WTC11 (cell line): ENCODE measurements around the gene MID1. TPM values are rescaled to one million over a fixed set of nuclear protein-coding genes. Genes with fewer than 3 reads are reported as not detected.

Experiments
- ATAC-seq: fragments of 200-7000 bp; cut with Tn5 transposase; 2 replicates; pipeline ENCODE4 v1.10.0; 2021; ENCODE audit warnings: mild to moderate bottlenecking, moderate library complexity
- CTCF ChIA-PET: fragments of 300-600 bp; sonication (Branson Sonifier 250); formaldehyde crosslinking; loops from one replicate; lab custom pipeline; 2021; ENCODE audit warnings: antibody characterized with exemption; lab: Charles Lee
- POLR2A ChIA-PET: fragments of 350-600 bp; sonication (Branson Sonifier 250); formaldehyde crosslinking; loops from one replicate; lab custom pipeline; 2021; ENCODE audit warnings: antibody characterized with exemption; lab: Charles Lee
- DNase-seq: peaks from one replicate; pipeline ENCODE4 v3.0.0; 2021; ENCODE audit warnings: low spot score
- H3K27ac Mint-ChIP-seq: 2 replicates; pipeline ENCODE4 v1.8.0; 2021; ENCODE audit warnings: mixed read lengths
- H3K27me3 Mint-ChIP-seq: 2 replicates; pipeline ENCODE4 v1.8.0; 2021; ENCODE audit warnings: low read depth, mild to moderate bottlenecking, moderate library complexity, mixed read lengths
- H3K36me3 Mint-ChIP-seq: 2 replicates; pipeline ENCODE4 v1.8.0; 2021; ENCODE audit warnings: mixed read lengths
- H3K4me1 Mint-ChIP-seq: 2 replicates; pipeline ENCODE4 v1.8.0; 2022; ENCODE audit warnings: mixed read lengths
- H3K4me3 Mint-ChIP-seq: 2 replicates; pipeline ENCODE4 v1.8.0; 2021; ENCODE audit warnings: mild to moderate bottlenecking, moderate library complexity, mixed read lengths
- H3K9me3 Mint-ChIP-seq: 2 replicates; pipeline ENCODE4 v1.8.0; 2021; ENCODE audit warnings: mixed read lengths
- ATF1 ChIP-seq: sonication (generic); formaldehyde crosslinking; IDR thresholded peaks from 2 replicates; pipeline ENCODE4 v1.8.1; 2023; ENCODE audit warnings: mild to moderate bottlenecking, moderate library complexity, missing genetic modification reagents
- CBFB ChIP-seq: sonication (generic); formaldehyde crosslinking; IDR thresholded peaks from 2 replicates; pipeline ENCODE4 v1.8.1; 2022; ENCODE audit warnings: mild to moderate bottlenecking, low read depth, missing genetic modification reagents
- CTCF ChIP-seq: fragments of 200-600 bp; IDR thresholded peaks from 2 replicates; pipeline ENCODE4 v1.8.0; 2022; ENCODE audit warnings: antibody characterized with exemption
- E2F1 ChIP-seq: sonication (generic); formaldehyde crosslinking; IDR thresholded peaks from 2 replicates; pipeline ENCODE4 v1.8.0; 2022; ENCODE audit warnings: mild to moderate bottlenecking, missing genetic modification reagents
- ERG ChIP-seq: fragments of 250-450 bp; sonication (Bioruptor Pico); IDR thresholded peaks from 2 replicates; pipeline ENCODE4 v1.8.0; 2021; ENCODE audit warnings: mild to moderate bottlenecking
- FOXP1 ChIP-seq: sonication (generic); formaldehyde crosslinking; IDR thresholded peaks from 2 replicates; pipeline ENCODE4 v1.8.0; 2022; ENCODE audit warnings: missing genetic modification reagents, mild to moderate bottlenecking, moderate library complexity, borderline replicate concordance
- JUN ChIP-seq: sonication (generic); formaldehyde crosslinking; IDR thresholded peaks from 2 replicates; pipeline ENCODE4 v1.8.0; 2023; ENCODE audit warnings: mild to moderate bottlenecking, missing genetic modification reagents
- MXD4 ChIP-seq: fragments of 250-450 bp; sonication (Bioruptor Pico); IDR thresholded peaks from 2 replicates; pipeline ENCODE4 v1.8.0; 2021; ENCODE audit warnings: mild to moderate bottlenecking, moderate library complexity, borderline replicate concordance
- NFATC4 ChIP-seq: fragments of 250-450 bp; sonication (Bioruptor Pico); IDR thresholded peaks from 2 replicates; pipeline ENCODE4 v1.9.0; 2021; ENCODE audit warnings: mild to moderate bottlenecking
- NR2C2 ChIP-seq: sonication (generic); formaldehyde crosslinking; IDR thresholded peaks from 2 replicates; pipeline ENCODE4 v1.8.0; 2022; ENCODE audit warnings: mild to moderate bottlenecking, missing genetic modification reagents
- NR3C1 ChIP-seq: sonication (generic); formaldehyde crosslinking; conservative IDR thresholded peaks from 2 replicates; pipeline ENCODE4 v1.8.1; 2023; ENCODE audit warnings: low read depth, mild to moderate bottlenecking, missing genetic modification reagents
- OVOL2 ChIP-seq: fragments of 250-450 bp; sonication (Bioruptor Pico); IDR thresholded peaks from 2 replicates; pipeline ENCODE4 v1.9.0; 2021; ENCODE audit warnings: mild to moderate bottlenecking, borderline replicate concordance
- RORB ChIP-seq: fragments of 250-450 bp; sonication (Bioruptor Pico); IDR thresholded peaks from 2 replicates; pipeline ENCODE4 v1.9.0; 2021; ENCODE audit warnings: mild to moderate bottlenecking
- TCF7 ChIP-seq: sonication (generic); formaldehyde crosslinking; IDR thresholded peaks from 2 replicates; pipeline ENCODE4 v1.8.0; 2022; ENCODE audit warnings: mild to moderate bottlenecking, low read depth, missing genetic modification reagents, moderate library complexity
- ZNF219 ChIP-seq: sonication (generic); formaldehyde crosslinking; IDR thresholded peaks from 2 replicates; pipeline ENCODE4 v1.8.0; 2023; ENCODE audit warnings: missing genetic modification reagents, mild to moderate bottlenecking, borderline replicate concordance
- ZNF396 ChIP-seq: fragments of 250-450 bp; sonication (Bioruptor Pico); IDR thresholded peaks from 2 replicates; pipeline ENCODE4 v1.8.0; 2021; ENCODE audit warnings: mild to moderate bottlenecking, moderate library complexity, borderline replicate concordance
- ZSCAN18 ChIP-seq: fragments of 250-450 bp; sonication (Bioruptor Pico); IDR thresholded peaks from 2 replicates; pipeline ENCODE4 v2.1.2; 2022; ENCODE audit warnings: mild to moderate bottlenecking, moderate library complexity
- total RNA-seq: library from RNA; stranded (reverse); gene quantifications from 3 replicates; pipeline ENCODE4 v1.2.3, GENCODE V29; 2021
- TF ChIP-seq, protein P1 (sequence below): sonication (generic); formaldehyde crosslinking; IDR thresholded peaks from 2 replicates; pipeline ENCODE4 v1.8.1; 2023; ENCODE audit warnings: mild to moderate bottlenecking, missing genetic modification reagents
- TF ChIP-seq, protein P2 (sequence below): sonication (generic); formaldehyde crosslinking; IDR thresholded peaks from 2 replicates; pipeline ENCODE4 v1.8.1; 2023; ENCODE audit warnings: mild to moderate bottlenecking, moderate library complexity, missing genetic modification reagents
- TF ChIP-seq, protein P3 (sequence below): fragments of 250-450 bp; sonication (Bioruptor Pico); conservative IDR thresholded peaks from 2 replicates; pipeline ENCODE4 v1.9.0; 2021; ENCODE audit warnings: mild to moderate bottlenecking

MID1 gene
- total RNA-seq, 1 experiment from 2014 or later: 52.2 TPM

DNA sequence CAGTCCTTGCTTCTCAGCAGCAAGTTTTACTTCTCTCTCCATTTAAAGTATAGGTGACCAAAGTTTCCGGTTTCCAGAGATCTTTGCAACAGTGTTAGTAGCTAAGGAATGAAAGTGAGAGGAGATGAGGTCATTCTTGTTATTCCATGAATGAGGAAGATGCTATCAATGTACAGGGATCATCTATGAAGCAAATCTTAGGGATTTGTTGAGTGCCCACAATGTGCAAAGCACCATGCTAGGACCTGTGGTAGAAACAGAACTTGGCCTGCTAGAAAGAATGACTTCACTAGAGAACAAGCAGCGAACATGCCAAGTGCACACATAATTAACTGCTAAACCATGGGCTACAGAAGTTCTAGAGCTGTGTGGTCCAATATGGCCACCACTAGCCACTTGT, 112.5 kb downstream of the MID1 start (continued):
- TF ChIP-seq ZNF219 (CRISPR knock-in tag) (no peak), CBFB (CRISPR knock-in tag) (no peak)

GRCh38 chrX:10507181-10507580, 113.2 kb downstream of the MID1 start:
- H3K9me3 Mint-ChIP-seq: no peaks in the 10 kb centered on the region
- H3K4me1 Mint-ChIP-seq: peaks cover 60% of the 10 kb centered on the region
- H3K4me3 Mint-ChIP-seq: no peak overlapping the region
- peaks cover 6% of the 10 kb centered on the region; the same call in 1 of the 2 replicates for H3K36me3 Mint-ChIP-seq
- ATAC-seq (no peak), DNase-seq (no peak)
- CTCF ChIA-PET: no interaction called here
- H3K27me3 Mint-ChIP-seq: no peaks in the 10 kb centered on the region
- TF ChIP-seq OVOL2 (CRISPR knock-in tag): no peak
- TF ChIP-seq, protein P1, sequence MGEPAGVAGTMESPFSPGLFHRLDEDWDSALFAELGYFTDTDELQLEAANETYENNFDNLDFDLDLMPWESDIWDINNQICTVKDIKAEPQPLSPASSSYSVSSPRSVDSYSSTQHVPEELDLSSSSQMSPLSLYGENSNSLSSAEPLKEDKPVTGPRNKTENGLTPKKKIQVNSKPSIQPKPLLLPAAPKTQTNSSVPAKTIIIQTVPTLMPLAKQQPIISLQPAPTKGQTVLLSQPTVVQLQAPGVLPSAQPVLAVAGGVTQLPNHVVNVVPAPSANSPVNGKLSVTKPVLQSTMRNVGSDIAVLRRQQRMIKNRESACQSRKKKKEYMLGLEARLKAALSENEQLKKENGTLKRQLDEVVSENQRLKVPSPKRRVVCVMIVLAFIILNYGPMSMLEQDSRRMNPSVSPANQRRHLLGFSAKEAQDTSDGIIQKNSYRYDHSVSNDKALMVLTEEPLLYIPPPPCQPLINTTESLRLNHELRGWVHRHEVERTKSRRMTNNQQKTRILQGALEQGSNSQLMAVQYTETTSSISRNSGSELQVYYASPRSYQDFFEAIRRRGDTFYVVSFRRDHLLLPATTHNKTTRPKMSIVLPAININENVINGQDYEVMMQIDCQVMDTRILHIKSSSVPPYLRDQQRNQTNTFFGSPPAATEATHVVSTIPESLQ: no peak
- TF ChIP-seq MXD4 (CRISPR knock-in tag): no peak
- no peak for TF ChIP-seq ZSCAN18
- TF ChIP-seq FOXP1 (CRISPR knock-in tag): no peak
- TF ChIP-seq NR2C2 (CRISPR knock-in tag): no peak
- TF ChIP-seq, protein P2, sequence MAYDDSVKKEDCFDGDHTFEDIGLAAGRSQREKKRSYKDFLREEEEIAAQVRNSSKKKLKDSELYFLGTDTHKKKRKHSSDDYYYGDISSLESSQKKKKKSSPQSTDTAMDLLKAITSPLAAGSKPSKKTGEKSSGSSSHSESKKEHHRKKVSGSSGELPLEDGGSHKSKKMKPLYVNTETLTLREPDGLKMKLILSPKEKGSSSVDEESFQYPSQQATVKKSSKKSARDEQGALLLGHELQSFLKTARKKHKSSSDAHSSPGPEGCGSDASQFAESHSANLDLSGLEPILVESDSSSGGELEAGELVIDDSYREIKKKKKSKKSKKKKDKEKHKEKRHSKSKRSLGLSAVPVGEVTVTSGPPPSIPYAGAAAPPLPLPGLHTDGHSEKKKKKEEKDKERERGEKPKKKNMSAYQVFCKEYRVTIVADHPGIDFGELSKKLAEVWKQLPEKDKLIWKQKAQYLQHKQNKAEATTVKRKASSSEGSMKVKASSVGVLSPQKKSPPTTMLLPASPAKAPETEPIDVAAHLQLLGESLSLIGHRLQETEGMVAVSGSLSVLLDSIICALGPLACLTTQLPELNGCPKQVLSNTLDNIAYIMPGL (CRISPR knock-in tag): no peak
- TF ChIP-seq NFATC4 (CRISPR knock-in tag): no peak
- no peak for TF ChIP-seq ATF1 (CRISPR knock-in tag)
- TF ChIP-seq RORB: no peak
- TF ChIP-seq CTCF: no peak
- no peak for TF ChIP-seq NR3C1 (CRISPR knock-in tag)
- TF ChIP-seq TCF7 (CRISPR knock-in tag): no peak
- TF ChIP-seq E2F1 (CRISPR knock-in tag): no peak
- H3K27ac Mint-ChIP-seq: no peak overlapping the region
- POLR2A ChIA-PET: no interaction called here

DNA sequence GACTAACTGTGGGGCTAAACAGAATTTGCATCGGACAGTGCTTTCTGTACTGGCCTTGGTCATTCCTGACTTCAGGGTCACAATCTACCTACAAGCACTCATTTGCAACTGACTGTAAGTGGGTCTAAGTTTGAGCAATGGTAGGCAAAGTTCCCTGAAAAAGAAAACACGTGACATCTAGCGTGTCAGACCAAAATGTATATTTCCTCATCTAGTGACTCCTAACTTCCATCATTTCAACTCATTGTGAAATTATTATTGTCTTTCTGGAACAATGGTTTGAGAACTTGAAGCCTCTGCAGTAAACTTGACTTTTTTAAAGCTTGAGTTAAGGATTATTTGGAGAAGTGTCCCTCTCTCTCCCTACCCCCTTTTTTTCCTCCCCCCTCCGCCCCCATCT, 113.6 kb downstream of the MID1 start:
- H3K9me3 Mint-ChIP-seq: no peaks in the 10 kb centered on the region
- H3K4me3 Mint-ChIP-seq: no peak overlapping the region
- ChIA-PET POLR2A (no interaction called here), CTCF (no interaction called here)
- ATAC-seq (no peak), DNase-seq (no peak)
- H3K4me1 Mint-ChIP-seq: peaks cover 59% of the 10 kb centered on the region
- no peaks in the 10 kb centered on the region for H3K27me3 Mint-ChIP-seq
- H3K36me3 Mint-ChIP-seq: peaks cover 6% of the 10 kb centered on the region; the same call in 1 of the 2 replicates
- no peak overlapping the region for H3K27ac Mint-ChIP-seq
- TF ChIP-seq MXD4 (CRISPR knock-in tag) (no peak), CTCF (no peak), ZNF396 (CRISPR knock-in tag) (no peak), JUN (CRISPR knock-in tag) (no peak), ERG (CRISPR knock-in tag) (no peak), TCF7 (CRISPR knock-in tag) (no peak)
- TF ChIP-seq, protein P3, sequence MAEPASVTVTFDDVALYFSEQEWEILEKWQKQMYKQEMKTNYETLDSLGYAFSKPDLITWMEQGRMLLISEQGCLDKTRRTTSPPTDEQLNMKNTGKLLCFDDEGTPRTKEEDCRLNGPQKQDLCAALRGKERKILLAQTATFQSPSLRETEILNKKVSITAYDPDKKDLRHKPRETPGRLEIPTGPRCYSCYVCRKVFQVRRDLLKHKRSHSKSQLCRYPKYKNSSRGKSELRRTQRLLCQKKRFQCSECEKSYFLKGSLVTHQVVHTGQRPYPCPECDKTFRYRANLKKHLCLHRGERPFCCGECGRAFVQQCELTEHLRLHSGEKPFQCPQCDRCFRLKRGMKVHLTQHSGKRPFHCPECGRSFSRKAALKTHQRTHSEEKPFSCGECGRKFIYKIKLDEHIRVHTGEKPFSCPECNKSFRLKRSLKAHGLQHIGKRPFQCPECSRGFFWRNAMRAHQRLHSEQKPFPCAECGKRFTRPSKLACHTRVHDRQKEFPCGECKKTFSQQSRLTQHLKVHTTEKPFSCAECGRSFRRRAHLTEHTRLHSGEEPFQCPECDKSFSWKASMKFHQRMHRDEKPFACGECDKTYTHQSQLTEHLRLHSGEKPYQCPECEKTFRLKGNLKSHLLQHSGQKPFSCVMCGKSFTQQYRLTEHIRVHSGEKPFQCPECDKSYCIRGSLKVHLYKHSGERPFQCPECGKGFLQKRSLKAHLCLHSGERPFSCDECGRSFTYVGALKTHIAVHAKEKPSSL (CRISPR knock-in tag): no peak
